Adipocyte (in vitro differentiated cells): Measurements from ENCODE around the gene MIOS.

Source experiments
- DNase-seq: peaks from one replicate; pipeline ENCODE4 v3.0.0-alpha.2; 2015; ENCODE audit warnings: low read depth
- H3K27me3 ChIP-seq: replicated peaks from 2 replicates; pipeline ENCODE4 v1.7.0; 2013; ENCODE audit warnings: mild to moderate bottlenecking, low read length, moderate library complexity; ENCODE audit not compliant: control insufficient read depth, insufficient read depth
- H3K36me3 ChIP-seq: 2 replicates; pipeline ENCODE4 v1.7.0; 2013; ENCODE audit warnings: low read length, mild to moderate bottlenecking, moderate library complexity; ENCODE audit not compliant: control insufficient read depth, insufficient read depth, severe bottlenecking
- H3K4me1 ChIP-seq: 2 replicates; pipeline ENCODE4 v1.7.0; 2013; ENCODE audit warnings: mild to moderate bottlenecking, low read length, moderate library complexity; ENCODE audit not compliant: control insufficient read depth, insufficient read depth
- H3K4me3 ChIP-seq: 2 replicates; pipeline ENCODE4 v1.7.0; 2013; ENCODE audit warnings: mild to moderate bottlenecking, low read length, moderate library complexity
- H3K9ac ChIP-seq: 2 replicates; pipeline ENCODE4 v1.7.0; 2013; ENCODE audit warnings: mild to moderate bottlenecking, low read length, moderate library complexity
- H3K9me3 ChIP-seq: 2 replicates; pipeline ENCODE4 v1.7.0; 2013; ENCODE audit warnings: mild to moderate bottlenecking, low read length, moderate library complexity; ENCODE audit not compliant: control insufficient read depth

The MIOS gene

DNA sequence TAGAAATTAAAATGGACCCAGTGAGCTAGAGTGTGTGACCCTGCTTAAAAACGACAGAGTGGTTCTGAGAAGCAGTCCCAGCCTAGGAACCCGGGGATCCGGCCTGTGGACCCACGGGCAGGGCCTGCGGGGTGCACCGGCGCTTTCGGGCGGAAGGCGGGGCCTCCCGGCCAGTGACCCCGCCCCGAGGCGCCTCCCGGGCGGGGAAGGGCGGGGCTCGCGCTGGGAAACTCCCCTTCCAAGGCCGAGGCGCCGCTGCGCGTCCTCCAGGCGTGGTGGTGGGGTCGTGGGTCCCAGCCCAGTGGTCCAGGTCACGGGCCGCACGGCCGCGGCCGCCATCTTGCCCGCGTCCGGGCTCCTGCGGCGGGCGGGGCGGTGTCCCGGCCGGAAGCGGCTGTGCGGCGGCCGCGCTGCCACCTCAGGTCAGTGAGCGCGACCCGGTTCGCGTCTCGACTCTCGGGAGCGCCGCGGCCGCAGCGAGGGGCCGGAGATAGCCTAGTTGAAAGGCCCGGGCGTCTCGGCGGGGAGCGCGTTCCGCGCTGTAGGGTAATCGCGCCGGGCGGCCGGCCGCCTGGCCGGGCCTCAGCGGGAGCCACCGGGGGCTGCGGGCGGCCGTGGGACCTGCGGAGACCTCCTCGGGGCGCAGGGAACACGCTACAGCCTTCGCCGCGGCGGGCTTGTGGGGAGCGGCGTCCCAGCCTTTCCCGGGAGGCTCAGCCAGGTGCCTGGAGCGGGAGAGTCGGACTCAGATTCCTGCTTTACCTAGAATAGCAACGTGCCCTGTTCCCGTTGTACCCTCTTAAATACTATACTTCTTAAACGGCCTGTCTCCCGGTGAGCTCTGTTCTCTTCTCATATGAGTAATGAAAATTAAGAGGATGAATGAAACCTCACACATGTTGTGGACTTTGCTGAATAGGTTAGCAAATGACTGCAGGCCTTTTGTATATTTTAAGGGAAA lies at the start of gene MIOS:
Gene MIOS (plus strand): TSS at position 234 of the 961 bp plus-strand sequence. CDS start 5,592 bp downstream, outside the sequence.
- Histone ChIP-seq H3K9ac (peak within 1 kb of the TSS; percentile 89), H3K4me1 (peaks cover 30% of the 10 kb centered on the region), H3K9me3 (no peaks in the 10 kb centered on the region), H3K36me3 (no peaks in the 10 kb centered on the region), H3K4me3 (peak within 1 kb of the TSS; percentile 90), H3K27me3 (no peaks in the 10 kb centered on the region)
- DNase-seq: peak; percentile 90

GRCh38 chr7:7517754-7518153 lies 48.9 kb upstream of the MIOS start:
- Histone ChIP-seq H3K36me3 (no peaks in the 10 kb centered on the region), H3K4me3 (no peak overlapping the region), H3K4me1 (peaks cover 11% of the 10 kb centered on the region), H3K9me3 (no peaks in the 10 kb centered on the region), H3K27me3 (no peaks in the 10 kb centered on the region), H3K9ac (no peak overlapping the region)
- no peak for DNase-seq

GRCh38 chr7:7519056-7519455 lies 47.6 kb upstream of the MIOS start:
- no peak for DNase-seq
- no peaks in the 10 kb centered on the region for H3K27me3 ChIP-seq
- H3K36me3 ChIP-seq: no peaks in the 10 kb centered on the region
- peaks cover 11% of the 10 kb centered on the region for H3K4me1 ChIP-seq
- H3K9me3 ChIP-seq: no peaks in the 10 kb centered on the region
- no peak overlapping the region for H3K4me3 ChIP-seq
- no peak overlapping the region for H3K9ac ChIP-seq

DNA sequence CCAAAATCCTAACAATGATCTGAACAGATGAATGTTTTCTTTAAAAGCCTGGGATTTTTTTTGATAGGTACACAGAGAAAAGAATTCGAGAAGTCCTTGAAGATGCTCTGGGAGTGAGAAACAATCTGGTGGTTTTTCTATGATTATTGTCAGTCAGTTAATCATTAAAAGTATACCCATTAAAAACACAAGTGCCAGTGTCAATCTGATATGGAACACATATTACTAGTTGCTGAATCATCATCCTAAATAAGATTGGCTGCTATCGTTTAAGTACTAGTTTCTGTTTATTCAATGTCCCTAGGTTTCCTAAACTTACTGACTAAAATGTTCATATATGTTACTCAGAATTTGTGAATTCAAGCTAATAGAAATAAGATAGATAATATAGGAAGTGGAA lies 47.2 kb upstream of the MIOS start:
- H3K4me1 ChIP-seq: peaks cover 15% of the 10 kb centered on the region
- H3K36me3 ChIP-seq: no peaks in the 10 kb centered on the region
- H3K9ac ChIP-seq: no peak overlapping the region
- no peaks in the 10 kb centered on the region for H3K27me3 ChIP-seq
- no peak for DNase-seq
- no peaks in the 10 kb centered on the region for H3K9me3 ChIP-seq
- no peak overlapping the region for H3K4me3 ChIP-seq

GRCh38 chr7:7521259-7521658 lies 45.4 kb upstream of the MIOS start:
- no peak overlapping the region for H3K4me3 ChIP-seq
- no peak overlapping the region for H3K9ac ChIP-seq
- H3K27me3 ChIP-seq: no peaks in the 10 kb centered on the region
- H3K4me1 ChIP-seq: peaks cover 15% of the 10 kb centered on the region
- no peaks in the 10 kb centered on the region for H3K36me3 ChIP-seq
- H3K9me3 ChIP-seq: no peaks in the 10 kb centered on the region
- DNase-seq: no peak

GRCh38 chr7:7522421-7522820 lies 44.3 kb upstream of the MIOS start:
- Histone ChIP-seq H3K9ac (no peak overlapping the region), H3K4me1 (peaks cover 14% of the 10 kb centered on the region), H3K4me3 (no peak overlapping the region), H3K27me3 (no peaks in the 10 kb centered on the region), H3K9me3 (no peaks in the 10 kb centered on the region), H3K36me3 (no peaks in the 10 kb centered on the region)
- DNase-seq: no peak

GRCh38 chr7:7524121-7524520 lies 42.6 kb upstream of the MIOS start:
- Histone ChIP-seq H3K36me3 (no peaks in the 10 kb centered on the region), H3K4me3 (no peak overlapping the region), H3K9ac (no peak overlapping the region), H3K4me1 (peaks cover 4% of the 10 kb centered on the region), H3K27me3 (no peaks in the 10 kb centered on the region), H3K9me3 (no peaks in the 10 kb centered on the region)
- no peak for DNase-seq

GRCh38 chr7:7526006-7526405 lies 40.7 kb upstream of the MIOS start:
- Histone ChIP-seq H3K4me3 (no peak overlapping the region), H3K27me3 (no peaks in the 10 kb centered on the region), H3K9me3 (no peaks in the 10 kb centered on the region), H3K36me3 (no peaks in the 10 kb centered on the region), H3K9ac (no peak overlapping the region), H3K4me1 (peaks cover 4% of the 10 kb centered on the region)
- DNase-seq: no peak

DNA sequence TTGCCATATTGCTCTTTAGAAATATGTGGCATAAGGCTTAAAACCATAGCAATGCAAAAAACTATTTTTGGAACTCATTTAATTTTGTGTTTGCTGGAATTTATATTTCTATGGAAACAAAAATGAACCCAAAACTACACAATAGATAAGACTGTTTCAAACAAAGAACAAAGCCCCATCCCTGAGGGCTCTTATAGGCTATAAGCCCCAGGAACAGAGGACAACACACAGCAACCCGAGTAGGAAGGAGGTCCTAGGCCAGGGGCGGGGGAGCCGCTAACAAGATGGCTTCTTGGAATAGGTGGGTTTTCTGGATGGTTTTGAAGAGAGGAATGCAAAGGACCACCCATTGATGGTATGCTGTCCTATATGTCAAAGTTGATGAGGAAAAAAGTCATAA lies 39.6 kb upstream of the MIOS start:
- no peak overlapping the region for H3K4me3 ChIP-seq
- peaks cover 4% of the 10 kb centered on the region for H3K4me1 ChIP-seq
- DNase-seq: no peak
- no peaks in the 10 kb centered on the region for H3K36me3 ChIP-seq
- H3K27me3 ChIP-seq: no peaks in the 10 kb centered on the region
- H3K9me3 ChIP-seq: no peaks in the 10 kb centered on the region
- no peak overlapping the region for H3K9ac ChIP-seq

DNA sequence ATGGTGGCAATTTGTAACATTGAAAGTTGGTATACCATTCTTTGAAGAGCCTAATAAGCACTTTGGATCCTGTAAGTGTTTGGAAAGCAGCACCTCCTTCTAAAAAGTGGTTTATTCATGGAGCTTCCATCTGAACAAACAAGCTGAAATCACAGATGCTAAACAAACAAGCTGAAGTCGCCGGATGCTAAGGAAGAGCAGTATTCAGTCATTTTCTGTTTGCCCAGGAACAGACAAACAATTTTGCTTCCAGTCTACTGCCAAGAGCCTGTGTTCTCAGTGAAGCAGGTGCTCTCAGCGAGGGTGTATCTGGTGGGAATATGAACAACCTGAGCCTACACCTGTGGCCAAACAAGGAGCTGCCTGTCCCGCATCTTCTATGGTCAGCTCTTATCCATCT lies 37.4 kb upstream of the MIOS start:
- DNase-seq: no peak
- no peaks in the 10 kb centered on the region for H3K36me3 ChIP-seq
- H3K4me3 ChIP-seq: no peak overlapping the region
- no peaks in the 10 kb centered on the region for H3K9me3 ChIP-seq
- H3K4me1 ChIP-seq: peaks cover 2% of the 10 kb centered on the region
- H3K9ac ChIP-seq: no peak overlapping the region
- H3K27me3 ChIP-seq: no peaks in the 10 kb centered on the region

GRCh38 chr7:7533831-7534430 lies 32.8 kb upstream of the MIOS start:
- Histone ChIP-seq H3K4me1 (no peaks in the 10 kb centered on the region), H3K9me3 (no peaks in the 10 kb centered on the region), H3K36me3 (no peaks in the 10 kb centered on the region), H3K4me3 (no peak overlapping the region), H3K9ac (no peak overlapping the region), H3K27me3 (no peaks in the 10 kb centered on the region)
- no peak for DNase-seq
